Type B pancreatic cell (in vitro differentiated cells): ENCODE results near the gene EXOC3L2. TPM values are rescaled to one million over a fixed set of nuclear protein-coding genes. Genes with fewer than 3 reads are reported as not detected.

Experiments used
- DNase-seq: peaks from one replicate; pipeline ENCODE4 v3.0.0; 2021; ENCODE audit warnings: mixed read lengths; ENCODE audit not compliant: unreplicated experiment; ENCODE audit errors: extremely low spot score
- H3K27ac Mint-ChIP-seq: 2 replicates; pipeline ENCODE4 v1.8.0; 2021; ENCODE audit warnings: mild to moderate bottlenecking, mixed read lengths
- H3K27me3 Mint-ChIP-seq: 2 replicates; pipeline ENCODE4 v1.8.0; 2021; ENCODE audit warnings: mixed read lengths
- H3K36me3 Mint-ChIP-seq: 2 replicates; pipeline ENCODE4 v1.8.0; 2021; ENCODE audit warnings: mixed read lengths
- H3K4me1 Mint-ChIP-seq: one replicate; pipeline ENCODE4 v1.8.0; 2021; ENCODE audit warnings: mixed read lengths; ENCODE audit not compliant: unreplicated experiment
- H3K4me3 Mint-ChIP-seq: 2 replicates; pipeline ENCODE4 v1.8.0; 2021; ENCODE audit warnings: mild to moderate bottlenecking, mixed read lengths
- H3K9me3 Mint-ChIP-seq: 2 replicates; pipeline ENCODE4 v1.8.0; 2021; ENCODE audit warnings: mixed read lengths
- CTCF ChIP-seq: fragments of 200-600 bp; sonication (generic); conservative IDR thresholded peaks from 2 replicates; pipeline ENCODE4 v1.5.0; 2021; ENCODE audit warnings: antibody characterized with exemption, mild to moderate bottlenecking
- total RNA-seq: library from RNA; stranded (reverse); gene quantifications from 2 replicates; pipeline ENCODE4 v1.2.1, GENCODE V29; 2021; ENCODE audit warnings: low replicate concordance

Gene EXOC3L2
- total RNA-seq, 1 donor from 2014 or later, result 0.60 TPM

GRCh38 chr19:45250832-45251451 lies 5.7 kb upstream of the EXOC3L2 start, which contains the start of gene MARK4:
Gene MARK4 (plus strand): TSS chr19:45251271. CDS start chr19:45251589, 318 bp downstream.
- no peak for TF ChIP-seq CTCF
- no peaks in the 10 kb centered on the region for H3K27me3 Mint-ChIP-seq
- no peaks in the 10 kb centered on the region for H3K9me3 Mint-ChIP-seq
- peaks cover 26% of the 10 kb centered on the region for H3K4me1 Mint-ChIP-seq
- peak within 1 kb of the TSS; percentile 82 for H3K27ac Mint-ChIP-seq
- H3K36me3 Mint-ChIP-seq, result no peaks in the 10 kb centered on the region
- peak; percentile 77 for DNase-seq
- peak within 1 kb of the TSS; percentile 97 for H3K4me3 Mint-ChIP-seq

- Mint-ChIP-seq H3K4me1 (peaks cover 26% of the 10 kb centered on the region), H3K27ac (peak overlapping the region; percentile 82), H3K9me3 (no peaks in the 10 kb centered on the region)
Observed at GRCh38 chr19:45250216-45250831, 5.1 kb upstream of the EXOC3L2 start.

GRCh38 chr19:45249261-45250033 lies 4.2 kb upstream of the EXOC3L2 start:
- Mint-ChIP-seq H3K4me1 (peaks cover 30% of the 10 kb centered on the region), H3K27ac (no peak overlapping the region), H3K27me3 (peaks cover 7% of the 10 kb centered on the region), H3K36me3 (no peaks in the 10 kb centered on the region), H3K4me3 (peak overlapping the region; percentile 76), H3K9me3 (no peaks in the 10 kb centered on the region)
- no peak for TF ChIP-seq CTCF
- no peak for DNase-seq

More at GRCh38 chr19:45250216-45250831, 5.1 kb upstream of the EXOC3L2 start:
- no peak for DNase-seq
- Mint-ChIP-seq H3K4me3 (peak overlapping the region; percentile 97), H3K27me3 (no peaks in the 10 kb centered on the region), H3K36me3 (no peaks in the 10 kb centered on the region)
- TF ChIP-seq CTCF, result no peak

- TF ChIP-seq CTCF, result no peak
- Mint-ChIP-seq H3K27ac (no peak overlapping the region), H3K4me3 (no peak overlapping the region), H3K4me1 (peaks cover 16% of the 10 kb centered on the region), H3K27me3 (peaks cover 15% of the 10 kb centered on the region), H3K36me3 (no peaks in the 10 kb centered on the region), H3K9me3 (no peaks in the 10 kb centered on the region)
- DNase-seq, result no peak
Observed at GRCh38 chr19:45247136-45247535, 1.9 kb upstream of the EXOC3L2 start.

- Mint-ChIP-seq H3K27ac (no peak overlapping the region), H3K4me1 (peaks cover 14% of the 10 kb centered on the region), H3K9me3 (no peaks in the 10 kb centered on the region), H3K27me3 (peaks cover 20% of the 10 kb centered on the region), H3K36me3 (no peaks in the 10 kb centered on the region), H3K4me3 (no peak overlapping the region)
- no peak for TF ChIP-seq CTCF
- no peak for DNase-seq
Observed at GRCh38 chr19:45245826-45246225, 619 bp upstream of the EXOC3L2 start.
